Esophagus mucosa (tissue), 1 donor: Measurements from ENCODE around the gene LY9. TPM values are rescaled to one million over a fixed set of nuclear protein-coding genes. Genes with fewer than 3 reads are reported as not detected.
"Not testable (repeated sequence)": the region's sequence is repeated elsewhere in the genome, so short reads cannot be mapped to it uniquely, and the experiment has no call there.

Experiments
- ATAC-seq: fragments of 200-7000 bp; cut with Tn5 transposase; one replicate; pipeline ENCODE4 v1.9.1; 2020
- total RNA-seq: library from RNA; stranded (reverse); gene quantifications from one replicate; pipeline ENCODE4 v1.2.4, GENCODE V29; 2023
- donor health status: DM: yes; HTN: yes; CAD: no.

Gene LY9
- total RNA-seq, 1 donor from 2014 or later: 0.20 TPM

- no peak for ATAC-seq
These were observed 70.2 kb downstream of the LY9 start for GRCh38 chr1:160866001-160866694.

- no peak for ATAC-seq
These were observed 70.8 kb downstream of the LY9 start for GRCh38 chr1:160866695-160867260.

GRCh38 chr1:160867651-160868050 lies 71.7 kb downstream of the LY9 start:
- not testable (repeated sequence) for ATAC-seq

- ATAC-seq: no peak
These were observed 72.2 kb downstream of the LY9 start for GRCh38 chr1:160868141-160868540.

GRCh38 chr1:160874935-160875334 lies 79.0 kb downstream of the LY9 start:
- no peak for ATAC-seq

GRCh38 chr1:160875591-160875990 lies 79.6 kb downstream of the LY9 start:
- ATAC-seq: not testable (repeated sequence)

GRCh38 chr1:160876311-160876710 lies 80.3 kb downstream of the LY9 start:
- no peak for ATAC-seq

DNA sequence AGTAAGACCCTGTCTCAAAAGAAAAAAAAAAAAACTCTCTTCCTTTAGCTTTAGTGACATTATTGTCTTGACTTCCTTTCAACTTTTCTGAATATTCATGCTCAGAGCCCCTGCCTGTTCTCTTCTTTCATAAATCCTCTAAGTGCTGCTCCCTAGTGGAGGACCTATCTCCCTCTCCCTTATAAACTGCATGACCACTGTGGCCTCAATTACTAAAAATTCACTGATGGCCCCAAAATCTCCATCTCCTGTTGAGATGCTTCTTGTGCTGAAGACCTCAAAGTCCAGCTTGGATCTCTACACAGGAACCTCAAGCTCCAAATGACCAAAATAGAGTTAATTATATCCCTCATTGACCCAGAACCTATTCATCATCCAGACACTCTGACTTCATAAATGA lies 81.2 kb downstream of the LY9 start:
- no peak for ATAC-seq

Other genes starting within 250 kb of the LY9 start
- 1.2 TPM for gene CD84, start 216.7 kb upstream of the LY9 start, total RNA-seq
- gene SLAMF1, start 149.1 kb upstream of the LY9 start, total RNA-seq: 0.36 TPM
- gene CD48, start 84.4 kb upstream of the LY9 start, total RNA-seq: 2.0 TPM
- gene SLAMF7, start 56.9 kb upstream of the LY9 start, total RNA-seq: 6.3 TPM
- 0.56 TPM for gene CD244, start 66.7 kb downstream of the LY9 start, total RNA-seq
- not detected for gene ITLN1, start 89.0 kb downstream of the LY9 start, total RNA-seq
- gene ITLN2, start 158.6 kb downstream of the LY9 start, total RNA-seq: 0.16 TPM
- gene F11R, start 225.0 kb downstream of the LY9 start, total RNA-seq: 137 TPM
- 67.9 TPM for gene TSTD1, start 242.8 kb downstream of the LY9 start, total RNA-seq
- gene USF1, start 249.8 kb downstream of the LY9 start, total RNA-seq: 25.2 TPM